ENCODE results near the gene CD4.

GRCh38 chr12:6752167-6752920, 37.0 kb upstream of the CD4 start:
- TF ChIP-seq POLR2A (IDR thresholded peaks at IDR 0.05) (no peak), EP300 (IDR thresholded peaks at IDR 0.05; ENCODE audit: low read depth) (no peak), POLR2AphosphoS5 (IDR thresholded peaks at IDR 0.05) (no peak)
- TF ChIP-seq, protein P1, sequence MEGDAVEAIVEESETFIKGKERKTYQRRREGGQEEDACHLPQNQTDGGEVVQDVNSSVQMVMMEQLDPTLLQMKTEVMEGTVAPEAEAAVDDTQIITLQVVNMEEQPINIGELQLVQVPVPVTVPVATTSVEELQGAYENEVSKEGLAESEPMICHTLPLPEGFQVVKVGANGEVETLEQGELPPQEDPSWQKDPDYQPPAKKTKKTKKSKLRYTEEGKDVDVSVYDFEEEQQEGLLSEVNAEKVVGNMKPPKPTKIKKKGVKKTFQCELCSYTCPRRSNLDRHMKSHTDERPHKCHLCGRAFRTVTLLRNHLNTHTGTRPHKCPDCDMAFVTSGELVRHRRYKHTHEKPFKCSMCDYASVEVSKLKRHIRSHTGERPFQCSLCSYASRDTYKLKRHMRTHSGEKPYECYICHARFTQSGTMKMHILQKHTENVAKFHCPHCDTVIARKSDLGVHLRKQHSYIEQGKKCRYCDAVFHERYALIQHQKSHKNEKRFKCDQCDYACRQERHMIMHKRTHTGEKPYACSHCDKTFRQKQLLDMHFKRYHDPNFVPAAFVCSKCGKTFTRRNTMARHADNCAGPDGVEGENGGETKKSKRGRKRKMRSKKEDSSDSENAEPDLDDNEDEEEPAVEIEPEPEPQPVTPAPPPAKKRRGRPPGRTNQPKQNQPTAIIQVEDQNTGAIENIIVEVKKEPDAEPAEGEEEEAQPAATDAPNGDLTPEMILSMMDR (IDR thresholded peaks at IDR 0.05) = peak in 3 of 5 experiments; percentile 13 to 19 (median 19)
